Neuronal stem cell (in vitro differentiated cells): ENCODE measurements around the gene RGL2. TPM values are rescaled to one million over a fixed set of nuclear protein-coding genes. Genes with fewer than 3 reads are reported as not detected.
"Not testable (repeated sequence)": the region's sequence is repeated elsewhere in the genome, so short reads cannot be mapped to it uniquely, and the experiment has no call there.

Experiments used
- DNase-seq: peaks from one replicate; pipeline ENCODE4 v3.0.0-alpha.2; 2013; ENCODE audit warnings: low spot score
- H2AFZ ChIP-seq: one replicate; pipeline ENCODE4 v1.6.1; 2013; ENCODE audit warnings: mild to moderate bottlenecking, low read length, inconsistent platforms
- H2AK5ac ChIP-seq: 2 replicates; pipeline ENCODE4 v1.6.1; 2013; ENCODE audit warnings: low read depth, mild to moderate bottlenecking, inconsistent platforms, low read length, moderate library complexity, mixed read lengths
- H2BK120ac ChIP-seq: 2 replicates; pipeline ENCODE4 v1.6.1; 2013; ENCODE audit warnings: low read depth, mild to moderate bottlenecking, inconsistent platforms, low read length, moderate library complexity, mixed read lengths
- H2BK12ac ChIP-seq: one replicate; pipeline ENCODE4 v1.6.1; 2013; ENCODE audit warnings: low read length, inconsistent platforms
- H2BK15ac ChIP-seq: 2 replicates; pipeline ENCODE4 v1.6.1; 2013; ENCODE audit warnings: mild to moderate bottlenecking, low read length, inconsistent platforms, mixed read lengths
- H2BK5ac ChIP-seq: one replicate; pipeline ENCODE4 v1.6.1; 2013; ENCODE audit warnings: inconsistent platforms, mild to moderate bottlenecking, low read length, moderate library complexity
- H3K14ac ChIP-seq: one replicate; pipeline ENCODE4 v1.6.1; 2013; ENCODE audit warnings: low read length, inconsistent platforms
- H3K18ac ChIP-seq: 2 replicates; pipeline ENCODE4 v1.6.1; 2013; ENCODE audit warnings: low read length, inconsistent platforms
- H3K23ac ChIP-seq: 2 replicates; pipeline ENCODE4 v1.6.1; 2013; ENCODE audit warnings: low read depth, mild to moderate bottlenecking, mixed read lengths, low read length, inconsistent platforms; ENCODE audit not compliant: poor library complexity
- H3K27ac ChIP-seq: replicated peaks from 3 replicates; pipeline ENCODE4 v1.5.1; 2013; ENCODE audit warnings: low read length, inconsistent platforms
- H3K27me3 ChIP-seq, 3 experiments: 2 replicates each; pipeline ENCODE4 v1.6.1; 2013; ENCODE audit warnings: low read length in 3 of 3, mild to moderate bottlenecking in 2 of 3, inconsistent platforms in 1 of 3, low read depth in 1 of 3, mixed read lengths in 1 of 3, moderate library complexity in 1 of 3; ENCODE audit not compliant: control insufficient read depth in 3 of 3, insufficient read depth in 3 of 3
- H3K36me3 ChIP-seq, 2 donors: replicated peaks in 1 of 2; 2 replicates each; pipeline ENCODE4 v1.6.1; 2013; ENCODE audit warnings: low read length in 2 of 2; ENCODE audit not compliant: control insufficient read depth in 2 of 2, insufficient read depth in 2 of 2
- H3K4ac ChIP-seq: 2 replicates; pipeline ENCODE4 v1.6.1; 2013; ENCODE audit warnings: inconsistent platforms, mild to moderate bottlenecking, low read length, moderate library complexity
- H3K4me1 ChIP-seq, 2 donors: 1 replicate in 1 of 2; 2 replicates in 1 of 2; pipeline ENCODE4 v1.6.1; 2013; ENCODE audit warnings: low read length in 2 of 2, low read depth in 1 of 2; ENCODE audit not compliant: control insufficient read depth in 2 of 2, insufficient read depth in 1 of 2
- H3K4me2 ChIP-seq: one replicate; pipeline ENCODE4 v1.6.1; 2013; ENCODE audit warnings: mild to moderate bottlenecking, low read length, inconsistent platforms; ENCODE audit not compliant: insufficient read depth, poor library complexity, severe bottlenecking
- H3K4me3 ChIP-seq, 2 donors: 2 replicates each; pipeline ENCODE4 v1.5.1; 2013; ENCODE audit warnings: low read length in 2 of 2, mild to moderate bottlenecking in 2 of 2, inconsistent platforms in 1 of 2, moderate library complexity in 1 of 2
- H3K79me1 ChIP-seq: one replicate; pipeline ENCODE4 v1.6.1; 2013; ENCODE audit warnings: low read depth, mild to moderate bottlenecking, inconsistent platforms, low read length, moderate library complexity
- H3K9ac ChIP-seq: one replicate; pipeline ENCODE4 v1.6.1; 2013; ENCODE audit warnings: mild to moderate bottlenecking, low read depth, low read length, inconsistent platforms; ENCODE audit not compliant: poor library complexity
- H3K9me3 ChIP-seq, 2 donors: replicated peaks in 1 of 2; 2 replicates each; pipeline versions ENCODE3 to v1.6.1; 2013; ENCODE audit warnings: low read length in 2 of 2, mild to moderate bottlenecking in 2 of 2, inconsistent platforms in 1 of 2, low read depth in 1 of 2, mixed read lengths in 1 of 2, moderate library complexity in 1 of 2; ENCODE audit not compliant: control insufficient read depth in 2 of 2, insufficient read depth in 1 of 2
- H4K8ac ChIP-seq: one replicate; pipeline ENCODE4 v1.6.1; 2013; ENCODE audit warnings: low read depth, mild to moderate bottlenecking, inconsistent platforms, low read length, moderate library complexity
- H4K91ac ChIP-seq: one replicate; pipeline ENCODE4 v1.6.1; 2013; ENCODE audit warnings: low read length, low read depth, mild to moderate bottlenecking, inconsistent platforms; ENCODE audit not compliant: poor library complexity
- WGBS, 2 donors: extraction: QIAGEN DNeasy Blood & Tissue Kit; methylation state at CpG; one replicate each; pipeline ENCODE4 v1.1.7; 2013; ENCODE audit warnings: missing lambda C conversion rate in 2 of 2, mixed read lengths in 1 of 2; ENCODE audit not compliant: insufficient read length in 2 of 2, insufficient replicate concordance in 1 of 2; ENCODE audit errors: extremely low coverage in 2 of 2; 5-methylcytosine and 5-hydroxymethylcytosine counted together
- polyA plus RNA-seq, 2 experiments: library from polyadenylated mRNA; stranded (reverse); fragments of 200-250 nt; gene quantifications; one replicate each; pipeline ENCODE4 v1.2.3, GENCODE V29; 2013

Gene RGL2, protein sequence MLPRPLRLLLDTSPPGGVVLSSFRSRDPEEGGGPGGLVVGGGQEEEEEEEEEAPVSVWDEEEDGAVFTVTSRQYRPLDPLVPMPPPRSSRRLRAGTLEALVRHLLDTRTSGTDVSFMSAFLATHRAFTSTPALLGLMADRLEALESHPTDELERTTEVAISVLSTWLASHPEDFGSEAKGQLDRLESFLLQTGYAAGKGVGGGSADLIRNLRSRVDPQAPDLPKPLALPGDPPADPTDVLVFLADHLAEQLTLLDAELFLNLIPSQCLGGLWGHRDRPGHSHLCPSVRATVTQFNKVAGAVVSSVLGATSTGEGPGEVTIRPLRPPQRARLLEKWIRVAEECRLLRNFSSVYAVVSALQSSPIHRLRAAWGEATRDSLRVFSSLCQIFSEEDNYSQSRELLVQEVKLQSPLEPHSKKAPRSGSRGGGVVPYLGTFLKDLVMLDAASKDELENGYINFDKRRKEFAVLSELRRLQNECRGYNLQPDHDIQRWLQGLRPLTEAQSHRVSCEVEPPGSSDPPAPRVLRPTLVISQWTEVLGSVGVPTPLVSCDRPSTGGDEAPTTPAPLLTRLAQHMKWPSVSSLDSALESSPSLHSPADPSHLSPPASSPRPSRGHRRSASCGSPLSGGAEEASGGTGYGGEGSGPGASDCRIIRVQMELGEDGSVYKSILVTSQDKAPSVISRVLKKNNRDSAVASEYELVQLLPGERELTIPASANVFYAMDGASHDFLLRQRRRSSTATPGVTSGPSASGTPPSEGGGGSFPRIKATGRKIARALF
- 56.5 TPM for polyA plus RNA-seq (2013, experiment 1 of 2)
- polyA plus RNA-seq (2013, experiment 2 of 2), result 55.4 TPM

DNA sequence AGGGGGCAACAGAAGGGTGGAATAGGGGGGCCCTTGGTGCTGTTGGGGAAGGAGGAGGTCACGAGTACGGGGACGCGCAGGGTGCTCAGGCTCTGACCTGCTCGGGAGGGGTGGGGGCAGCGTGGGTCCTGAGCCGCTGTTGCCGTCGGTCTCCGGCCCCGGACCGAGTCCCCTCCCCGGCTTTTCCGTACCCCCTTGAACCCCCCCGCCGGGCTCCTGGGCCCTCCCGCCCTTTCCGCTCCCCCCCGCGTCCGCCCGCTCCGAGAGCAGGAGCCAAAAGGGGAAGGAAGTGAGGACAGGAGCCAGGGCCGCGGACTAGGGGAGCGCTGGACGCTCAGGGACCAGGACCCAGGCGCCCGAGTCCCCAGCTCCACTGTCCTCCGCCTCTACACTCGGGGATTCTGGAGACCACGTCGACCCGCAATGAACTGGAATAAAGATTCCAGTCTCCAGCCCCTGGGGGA, at the start of gene RGL2:
TSS of gene RGL2 (minus strand) at position 170 of the 464 bp plus-strand sequence. CDS start 332 bp downstream, outside the sequence.
- H4K91ac ChIP-seq, result no peak within 1 kb of the TSS
- H3K4me1 ChIP-seq, result peaks cover 5 to 6% of the 10 kb centered on the region in 2 donors
- H3K4ac ChIP-seq, result no peak within 1 kb of the TSS
- DNase-seq, result no peak
- peak within 1 kb of the TSS; percentile 94 for H3K23ac ChIP-seq
- peaks cover 6 to 49% of the 10 kb centered on the region in 2 donors for H3K36me3 ChIP-seq
- H2AFZ ChIP-seq, result peak within 1 kb of the TSS; percentile 78
- peak within 1 kb of the TSS; percentile 99 for H3K27ac ChIP-seq
- WGBS, 2 donors, result no CpG with 5 or more reads among the region's 34 CpGs
- no peak within 1 kb of the TSS for H4K8ac ChIP-seq
- H3K18ac ChIP-seq, result peak within 1 kb of the TSS; percentile 99
- peak within 1 kb of the TSS; percentile 97 for H3K14ac ChIP-seq
- no peaks in the 10 kb centered on the region for H3K27me3 ChIP-seq
- H3K4me3 ChIP-seq, result peak within 1 kb of the TSS; percentile 53 to 94
- peak within 1 kb of the TSS; percentile 99 for H3K9ac ChIP-seq
- H2BK120ac ChIP-seq, result no peak within 1 kb of the TSS
- H3K9me3 ChIP-seq, result no peaks in the 10 kb centered on the region
- no peak within 1 kb of the TSS for H2BK12ac ChIP-seq
- H2BK15ac ChIP-seq, result peak within 1 kb of the TSS; percentile 60
- H2BK5ac ChIP-seq, result peak within 1 kb of the TSS; percentile 96
- peak within 1 kb of the TSS; percentile 99 for H3K4me2 ChIP-seq
- peaks cover 6% of the 10 kb centered on the region for H3K79me1 ChIP-seq
- peak within 1 kb of the TSS; percentile 51 for H2AK5ac ChIP-seq

DNA sequence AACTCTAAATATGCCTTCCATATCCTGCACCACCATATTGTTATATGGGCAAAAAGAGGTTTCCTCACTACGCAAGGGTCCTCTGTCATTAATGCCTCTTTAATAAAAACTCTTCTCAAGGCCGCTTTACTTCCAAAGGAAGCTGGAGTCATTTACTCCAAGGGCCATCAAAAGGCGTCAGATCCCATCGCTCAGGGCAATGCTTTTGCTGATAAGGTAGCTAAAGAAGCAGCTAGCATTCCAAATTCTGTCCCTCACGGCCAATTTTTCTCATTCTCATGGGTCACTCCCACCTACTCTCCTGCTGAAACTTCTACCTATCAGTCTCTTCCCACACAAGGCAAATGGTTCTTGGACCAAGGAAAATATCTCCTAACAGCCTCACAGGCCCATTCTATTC, 49.1 kb upstream of the RGL2 start:
- Histone ChIP-seq H3K18ac (no peak overlapping the region), H2AK5ac (no peak overlapping the region), H3K27me3 (peaks cover 0 to 40% (median 0%) of the 10 kb centered on the region in 3 experiments), H3K9ac (no peak overlapping the region), H3K9me3 (no peaks in the 10 kb centered on the region), H3K23ac (no peak overlapping the region), H2BK15ac (no peak overlapping the region), H2BK12ac (no peak overlapping the region), H2AFZ (no peak overlapping the region), H3K4me2 (no peak overlapping the region), H3K4me3 (no peak overlapping the region), H3K36me3 (no peaks in the 10 kb centered on the region), H3K79me1 (no peaks in the 10 kb centered on the region), H4K8ac (no peak overlapping the region), H2BK5ac (no peak overlapping the region), H3K14ac (no peak overlapping the region), H2BK120ac (no peak overlapping the region), H3K27ac (no peak overlapping the region), H3K4ac (no peak overlapping the region), H3K4me1 (no peaks in the 10 kb centered on the region), H4K91ac (no peak overlapping the region)
- no CpG with 5 or more reads among the region's 5 CpGs for WGBS, 2 donors
- DNase-seq, result no peak

- not testable (repeated sequence) for H3K23ac ChIP-seq, H2AK5ac ChIP-seq, H2BK120ac ChIP-seq, H3K14ac ChIP-seq, H3K4ac ChIP-seq, H3K79me1 ChIP-seq, H3K27ac ChIP-seq, H4K8ac ChIP-seq, H3K9ac ChIP-seq, DNase-seq, H2BK15ac ChIP-seq, H3K36me3 ChIP-seq, H2BK12ac ChIP-seq, H3K18ac ChIP-seq, H3K4me3 ChIP-seq, H2AFZ ChIP-seq, H3K4me1 ChIP-seq, H2BK5ac ChIP-seq, H3K4me2 ChIP-seq, H3K9me3 ChIP-seq, H4K91ac ChIP-seq
- peaks cover 0 to 36% (median 0%) of the 10 kb centered on the region in 3 experiments for H3K27me3 ChIP-seq
- no CpG with 5 or more reads among the region's 5 CpGs for WGBS, 2 donors
Measured at GRCh38 chr6:33346972-33347371, 48.2 kb upstream of the RGL2 start.
